ENCODE measurements around the gene RALA.
A peak's percentile ranks its signal among the peaks of the same experiment; 100 is the strongest.
"Not testable (repeated sequence)": the region's sequence is repeated elsewhere in the genome, so short reads cannot be mapped to it uniquely, and the experiment has no call there.

Gene RALA

DNA sequence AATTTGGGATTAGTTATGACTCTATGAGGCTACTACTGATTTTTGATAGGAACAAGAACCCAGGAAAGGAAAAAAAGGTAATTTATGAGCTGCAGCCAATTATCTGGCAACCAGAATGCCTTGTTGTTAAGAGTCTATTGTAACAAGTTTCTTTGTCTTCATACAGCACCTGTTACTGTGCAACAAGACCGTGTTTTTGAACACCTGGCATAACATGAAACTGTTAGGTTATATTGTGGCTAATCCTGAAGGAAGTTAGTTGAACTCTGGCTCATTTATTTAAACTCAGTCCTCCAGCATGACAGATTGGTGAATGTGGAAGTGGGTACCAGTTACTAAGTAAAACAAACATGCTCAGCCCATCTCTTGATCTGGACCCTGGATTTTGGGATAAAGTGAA, 33.0 kb downstream of the RALA start:
- no peaks in the 10 kb centered on the region for H3K27me3 ChIP-seq (ENCODE audit: control insufficient read depth, insufficient read depth, low read length)
- peaks cover 3% of the 10 kb centered on the region for H3K9me3 ChIP-seq (ENCODE audit: control insufficient read depth, low read depth, low read length)

DNA sequence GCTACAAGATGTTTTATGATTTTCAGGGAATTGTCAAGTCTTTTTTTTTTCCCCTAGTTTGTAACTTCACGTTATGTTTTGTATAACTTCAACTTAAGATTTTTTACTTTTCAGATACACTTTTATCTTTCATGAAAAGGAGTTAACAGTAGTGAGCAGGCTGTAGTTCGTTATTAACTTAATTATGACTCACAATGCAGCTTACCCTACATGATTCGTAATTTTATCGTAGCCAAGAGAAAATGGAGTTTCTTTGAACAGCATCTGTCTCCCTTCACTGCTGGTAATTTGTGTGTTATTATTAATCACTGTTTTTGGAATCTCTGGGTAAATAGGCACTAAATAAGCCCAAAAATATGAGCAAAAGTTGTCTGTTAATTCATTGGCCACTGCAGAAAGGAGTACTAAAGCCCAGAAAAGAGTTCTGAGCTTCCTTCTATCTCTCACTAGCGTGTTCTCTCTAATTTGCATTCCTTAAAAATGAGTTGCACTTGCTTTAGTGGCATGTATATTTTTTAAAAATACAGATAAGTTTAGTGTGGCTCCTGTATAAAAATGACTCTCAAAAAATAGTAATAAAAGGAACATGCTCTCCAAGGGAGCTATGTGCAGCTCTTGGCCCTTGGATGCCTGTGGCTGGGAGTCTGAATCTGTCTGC, 36.1 kb downstream of the RALA start:
- Histone ChIP-seq H3K27me3 (ENCODE audit: control insufficient read depth, insufficient read depth, low read length) (no peaks in the 10 kb centered on the region), H3K36me3 (ENCODE audit: control insufficient read depth, low read depth, low read length) (no peaks in the 10 kb centered on the region), H3K4me3 (ENCODE audit: low read length) (no peak overlapping the region), H3K4me1 (ENCODE audit: control insufficient read depth, low read depth, low read length) (no peaks in the 10 kb centered on the region), H3K9me3 (ENCODE audit: control insufficient read depth, low read depth, low read length) (peaks cover 12% of the 10 kb centered on the region), H3K9ac (ENCODE audit: low read length) (no peak overlapping the region), H3K27ac (ENCODE audit: low read length) (no peak overlapping the region)

More for the DNA sequence above, 33.0 kb downstream of the RALA start:
- Histone ChIP-seq H3K36me3 (ENCODE audit: control insufficient read depth, low read depth, low read length) (no peaks in the 10 kb centered on the region), H3K27ac (ENCODE audit: low read length) (no peak overlapping the region), H3K4me3 (ENCODE audit: low read length) (no peak overlapping the region), H3K4me1 (ENCODE audit: control insufficient read depth, low read depth, low read length) (no peaks in the 10 kb centered on the region), H3K9ac (ENCODE audit: low read length) (no peak overlapping the region)

DNA sequence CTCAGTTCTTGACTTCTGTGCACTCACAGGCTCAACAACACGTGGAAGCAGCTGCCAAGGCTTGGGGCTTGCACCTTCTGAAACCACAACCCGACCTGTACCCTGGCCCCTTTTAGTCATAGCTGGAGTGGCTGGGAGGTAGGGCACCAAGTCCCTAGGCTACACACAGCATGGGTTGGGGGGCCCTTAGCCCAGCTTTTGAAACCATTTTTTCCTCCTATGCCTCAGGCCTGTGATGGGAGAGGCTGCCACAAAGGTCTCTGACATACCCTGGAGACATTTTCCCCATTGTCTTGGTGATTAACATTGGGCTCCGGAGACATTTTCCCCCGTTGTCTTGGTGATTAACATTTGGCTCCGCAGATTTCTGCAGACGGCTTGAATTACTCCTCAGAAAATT, 38.6 kb downstream of the RALA start:
- Histone ChIP-seq H3K36me3 (ENCODE audit: control insufficient read depth, low read depth, low read length) (no peaks in the 10 kb centered on the region), H3K9me3 (ENCODE audit: control insufficient read depth, low read depth, low read length) (peaks cover 12% of the 10 kb centered on the region), H3K27me3 (ENCODE audit: control insufficient read depth, insufficient read depth, low read length) (no peaks in the 10 kb centered on the region), H3K4me1 (ENCODE audit: control insufficient read depth, low read depth, low read length) (peaks cover 19% of the 10 kb centered on the region), H3K27ac (ENCODE audit: low read length) (no peak overlapping the region), H3K4me3 (ENCODE audit: low read length) (no peak overlapping the region), H3K9ac (ENCODE audit: low read length) (no peak overlapping the region)

DNA sequence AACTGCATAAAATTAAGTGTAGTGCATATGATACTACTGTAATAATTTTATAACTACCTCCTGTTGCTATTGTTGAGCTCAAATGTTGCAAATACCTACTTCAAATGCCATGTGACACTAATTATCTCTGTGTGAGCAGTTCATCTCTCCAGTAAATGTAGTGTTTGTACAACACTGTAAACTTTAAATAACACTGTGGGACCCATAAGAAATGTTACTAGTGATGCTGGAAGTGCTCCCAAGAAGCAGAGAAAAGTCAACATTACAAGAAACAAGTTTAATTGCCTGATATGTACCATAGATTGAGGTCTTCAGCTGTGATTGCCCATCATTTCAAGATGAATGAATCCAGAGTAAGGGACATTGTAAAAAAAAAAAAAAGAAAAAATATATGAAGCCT, 39.9 kb downstream of the RALA start:
- no peaks in the 10 kb centered on the region for H3K27me3 ChIP-seq (ENCODE audit: control insufficient read depth, insufficient read depth, low read length)
- H3K9ac ChIP-seq (ENCODE audit: low read length), result no peak overlapping the region
- peaks cover 12% of the 10 kb centered on the region for H3K9me3 ChIP-seq (ENCODE audit: control insufficient read depth, low read depth, low read length)
- H3K27ac ChIP-seq (ENCODE audit: low read length), result no peak overlapping the region
- peaks cover 25% of the 10 kb centered on the region for H3K4me1 ChIP-seq (ENCODE audit: control insufficient read depth, low read depth, low read length)
- H3K36me3 ChIP-seq (ENCODE audit: control insufficient read depth, low read depth, low read length), result no peaks in the 10 kb centered on the region
- H3K4me3 ChIP-seq (ENCODE audit: low read length), result no peak overlapping the region

DNA sequence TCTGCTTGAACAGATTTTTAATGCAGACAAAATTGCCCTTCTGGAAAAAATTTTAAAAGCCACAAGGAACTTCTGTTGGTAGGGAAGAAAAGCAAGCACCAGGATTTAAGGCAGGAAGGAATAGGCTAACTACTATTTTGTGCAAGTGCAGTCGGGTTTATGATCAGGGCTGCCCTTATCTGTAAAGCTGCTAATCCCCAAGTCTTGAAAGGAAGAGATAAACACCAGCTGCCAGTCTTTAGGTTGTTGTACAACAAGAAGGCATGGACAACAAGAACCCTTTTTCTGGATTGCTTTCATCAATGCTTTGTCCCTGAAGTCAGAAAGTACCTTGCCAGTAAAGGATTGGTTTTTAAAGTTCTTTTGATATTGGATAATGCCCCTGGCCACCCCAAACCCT, 40.7 kb downstream of the RALA start:
- Histone ChIP-seq H3K4me3 (ENCODE audit: low read length) (no peak overlapping the region), H3K9ac (ENCODE audit: low read length) (no peak overlapping the region), H3K27me3 (ENCODE audit: control insufficient read depth, insufficient read depth, low read length) (no peaks in the 10 kb centered on the region), H3K9me3 (ENCODE audit: control insufficient read depth, low read depth, low read length) (peaks cover 12% of the 10 kb centered on the region), H3K36me3 (ENCODE audit: control insufficient read depth, low read depth, low read length) (no peaks in the 10 kb centered on the region), H3K27ac (ENCODE audit: low read length) (no peak overlapping the region), H3K4me1 (ENCODE audit: control insufficient read depth, low read depth, low read length) (peaks cover 25% of the 10 kb centered on the region)

DNA sequence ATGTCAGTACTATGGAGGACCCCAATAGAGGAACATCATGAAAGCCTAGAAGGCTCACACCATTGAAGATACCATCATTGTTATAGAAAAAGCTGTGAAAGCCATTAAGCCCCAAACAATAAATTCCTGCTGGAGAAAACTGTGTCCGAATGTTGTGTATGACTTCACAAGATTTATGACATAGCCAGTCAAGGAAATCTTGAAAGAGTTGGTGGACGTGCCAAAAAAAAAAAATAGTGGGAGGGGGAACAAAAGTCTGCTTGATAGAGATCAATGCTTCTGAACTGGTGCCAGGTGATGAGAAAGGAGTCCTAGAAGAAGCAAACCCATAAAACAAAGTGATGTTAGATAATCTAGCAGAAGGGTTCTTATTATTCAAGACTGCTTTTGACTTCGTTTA, 41.2 kb downstream of the RALA start:
- no peaks in the 10 kb centered on the region for H3K36me3 ChIP-seq (ENCODE audit: control insufficient read depth, low read depth, low read length)
- H3K27ac ChIP-seq (ENCODE audit: low read length), result no peak overlapping the region

DNA sequence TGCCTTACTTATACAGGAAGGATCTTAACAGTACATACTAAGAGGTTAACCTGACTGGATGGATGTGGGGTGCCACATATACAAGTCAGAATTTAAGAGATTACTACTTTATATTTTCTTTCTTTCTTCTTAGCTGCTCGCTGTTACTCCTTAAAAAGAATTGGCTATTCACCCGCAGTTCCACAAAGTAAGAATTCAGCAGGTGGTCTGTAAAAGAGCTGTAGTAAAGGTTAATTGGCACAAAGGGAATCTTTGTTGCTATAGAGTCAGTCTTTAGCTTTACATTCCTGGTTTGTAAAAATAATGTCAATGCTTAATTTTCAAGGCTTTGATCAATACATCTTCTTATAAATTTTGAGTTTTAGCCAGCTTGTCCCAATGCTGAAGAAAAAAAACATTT, 43.2 kb downstream of the RALA start:
- no peak overlapping the region for H3K27ac ChIP-seq (ENCODE audit: low read length)
- H3K9ac ChIP-seq (ENCODE audit: low read length), result no peak overlapping the region
- peaks cover 25% of the 10 kb centered on the region for H3K4me1 ChIP-seq (ENCODE audit: control insufficient read depth, low read depth, low read length)
- H3K27me3 ChIP-seq (ENCODE audit: control insufficient read depth, insufficient read depth, low read length), result no peaks in the 10 kb centered on the region
- peaks cover 7% of the 10 kb centered on the region for H3K9me3 ChIP-seq (ENCODE audit: control insufficient read depth, low read depth, low read length)
- peak overlapping the region; percentile 12 for H3K4me3 ChIP-seq (ENCODE audit: low read length)
- H3K36me3 ChIP-seq (ENCODE audit: control insufficient read depth, low read depth, low read length), result no peaks in the 10 kb centered on the region

More for the DNA sequence above, 41.2 kb downstream of the RALA start:
- H3K27me3 ChIP-seq (ENCODE audit: control insufficient read depth, insufficient read depth, low read length), result no peaks in the 10 kb centered on the region
- no peak overlapping the region for H3K4me3 ChIP-seq (ENCODE audit: low read length)
- no peak overlapping the region for H3K9ac ChIP-seq (ENCODE audit: low read length)
- peaks cover 25% of the 10 kb centered on the region for H3K4me1 ChIP-seq (ENCODE audit: control insufficient read depth, low read depth, low read length)
- H3K9me3 ChIP-seq (ENCODE audit: control insufficient read depth, low read depth, low read length), result peaks cover 12% of the 10 kb centered on the region

DNA sequence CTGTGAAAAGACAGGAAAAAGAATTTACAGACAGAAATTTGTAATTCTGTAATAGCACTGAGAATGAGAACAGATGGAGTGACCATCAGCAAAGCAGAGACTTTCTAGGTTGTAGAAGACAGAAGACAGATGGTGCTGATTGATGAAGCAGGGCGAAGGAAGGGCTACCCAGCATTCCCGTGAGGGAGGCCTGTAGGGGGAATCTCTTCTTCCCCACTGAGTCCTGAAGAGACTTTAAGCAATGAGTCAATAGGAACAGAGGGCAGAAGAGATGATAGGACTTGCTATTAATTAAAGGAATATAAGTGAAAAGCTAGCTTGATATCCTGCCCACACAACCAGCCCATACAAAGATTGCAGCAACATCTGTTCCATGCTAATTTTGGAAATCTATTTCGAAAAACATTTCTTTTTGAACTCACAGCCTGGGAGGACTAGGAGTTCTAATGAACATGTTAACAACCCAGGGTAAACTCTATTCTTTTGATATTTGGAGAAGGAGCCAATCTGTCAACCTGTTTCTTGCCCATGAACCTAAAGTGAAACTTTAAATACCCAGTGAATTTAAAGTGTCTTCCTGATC, 44.1 kb downstream of the RALA start:
- Histone ChIP-seq H3K27me3 (ENCODE audit: control insufficient read depth, insufficient read depth, low read length) (no peaks in the 10 kb centered on the region), H3K27ac (ENCODE audit: low read length) (no peak overlapping the region), H3K4me1 (ENCODE audit: control insufficient read depth, low read depth, low read length) (peaks cover 25% of the 10 kb centered on the region), H3K9ac (ENCODE audit: low read length) (no peak overlapping the region), H3K36me3 (ENCODE audit: control insufficient read depth, low read depth, low read length) (no peaks in the 10 kb centered on the region), H3K4me3 (ENCODE audit: low read length) (no peak overlapping the region), H3K9me3 (ENCODE audit: control insufficient read depth, low read depth, low read length) (no peaks in the 10 kb centered on the region)

DNA sequence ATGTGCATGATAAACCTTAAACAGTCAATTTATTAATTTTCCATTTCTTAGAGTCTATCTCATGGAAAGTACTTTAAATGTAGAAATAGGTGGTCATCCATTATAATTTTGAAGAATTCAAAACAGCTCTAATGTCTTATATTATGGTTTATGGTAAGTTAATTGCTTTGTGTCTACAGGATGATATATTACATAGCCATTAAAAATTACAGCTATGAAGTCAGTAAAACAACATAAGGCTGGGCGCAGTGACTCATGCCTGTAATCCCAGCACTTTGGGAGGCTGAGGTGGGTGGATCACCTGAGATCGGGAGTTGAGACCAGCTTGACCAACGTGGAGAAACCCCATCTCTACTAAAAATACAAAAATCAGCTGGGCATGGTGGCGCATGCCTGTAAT, 44.9 kb downstream of the RALA start:
- not testable (repeated sequence) for H3K27me3 ChIP-seq (ENCODE audit: control insufficient read depth, insufficient read depth, low read length); H3K27ac ChIP-seq (ENCODE audit: low read length); H3K4me3 ChIP-seq (ENCODE audit: low read length); H3K9ac ChIP-seq (ENCODE audit: low read length); H3K9me3 ChIP-seq (ENCODE audit: control insufficient read depth, low read depth, low read length); H3K36me3 ChIP-seq (ENCODE audit: control insufficient read depth, low read depth, low read length)
- peaks cover 25% of the 10 kb centered on the region for H3K4me1 ChIP-seq (ENCODE audit: control insufficient read depth, low read depth, low read length)

DNA sequence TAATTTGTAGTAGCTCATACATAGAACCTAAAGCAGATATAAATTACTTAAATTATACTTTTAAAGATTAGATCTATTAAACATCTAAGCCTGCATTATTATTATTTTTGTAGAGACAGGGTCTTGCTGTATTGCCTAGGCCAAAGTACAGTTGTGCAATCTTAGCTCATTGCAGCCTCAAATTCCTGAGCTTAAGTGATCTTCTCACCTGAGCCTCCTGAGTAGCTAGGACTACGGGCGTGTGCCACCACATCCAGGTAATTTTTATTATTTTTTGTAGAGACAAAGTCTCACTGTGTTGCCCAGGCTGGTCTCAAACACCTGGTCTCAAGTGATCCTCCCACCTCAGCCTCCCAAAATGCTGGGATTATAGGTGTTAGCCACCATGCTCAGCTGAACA, 46.7 kb downstream of the RALA start:
- Histone ChIP-seq H3K4me1 (ENCODE audit: control insufficient read depth, low read depth, low read length) (peaks cover 23% of the 10 kb centered on the region), H3K27me3 (ENCODE audit: control insufficient read depth, insufficient read depth, low read length) (no peaks in the 10 kb centered on the region), H3K9ac (ENCODE audit: low read length) (no peak overlapping the region), H3K36me3 (ENCODE audit: control insufficient read depth, low read depth, low read length) (no peaks in the 10 kb centered on the region), H3K9me3 (ENCODE audit: control insufficient read depth, low read depth, low read length) (no peaks in the 10 kb centered on the region), H3K27ac (ENCODE audit: low read length) (no peak overlapping the region), H3K4me3 (ENCODE audit: low read length) (no peak overlapping the region)

DNA sequence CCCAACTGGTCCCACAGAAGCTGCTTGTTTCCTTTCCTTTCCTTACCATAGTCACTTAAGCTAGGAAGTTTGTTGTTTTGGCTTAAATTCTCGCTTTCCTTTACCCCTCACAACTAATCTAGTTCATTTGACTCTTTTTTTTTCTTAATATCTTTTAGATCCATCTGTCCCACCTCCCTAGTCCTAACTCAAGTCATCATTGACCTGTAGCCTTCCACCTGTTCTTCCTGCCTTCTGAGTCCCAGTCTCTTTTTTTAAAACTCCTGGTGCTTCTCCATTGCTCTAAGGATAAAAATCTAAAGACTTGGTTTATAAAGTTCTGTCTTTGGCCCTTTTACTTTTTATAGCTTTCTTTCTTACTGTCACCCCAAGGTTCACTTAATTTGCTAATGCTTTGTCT, 47.6 kb downstream of the RALA start:
- no peak overlapping the region for H3K27ac ChIP-seq (ENCODE audit: low read length)
- H3K9me3 ChIP-seq (ENCODE audit: control insufficient read depth, low read depth, low read length), result no peaks in the 10 kb centered on the region
- H3K9ac ChIP-seq (ENCODE audit: low read length), result no peak overlapping the region
- H3K4me1 ChIP-seq (ENCODE audit: control insufficient read depth, low read depth, low read length), result peaks cover 16% of the 10 kb centered on the region
- no peak overlapping the region for H3K4me3 ChIP-seq (ENCODE audit: low read length)
- no peaks in the 10 kb centered on the region for H3K36me3 ChIP-seq (ENCODE audit: control insufficient read depth, low read depth, low read length)
- no peaks in the 10 kb centered on the region for H3K27me3 ChIP-seq (ENCODE audit: control insufficient read depth, insufficient read depth, low read length)

DNA sequence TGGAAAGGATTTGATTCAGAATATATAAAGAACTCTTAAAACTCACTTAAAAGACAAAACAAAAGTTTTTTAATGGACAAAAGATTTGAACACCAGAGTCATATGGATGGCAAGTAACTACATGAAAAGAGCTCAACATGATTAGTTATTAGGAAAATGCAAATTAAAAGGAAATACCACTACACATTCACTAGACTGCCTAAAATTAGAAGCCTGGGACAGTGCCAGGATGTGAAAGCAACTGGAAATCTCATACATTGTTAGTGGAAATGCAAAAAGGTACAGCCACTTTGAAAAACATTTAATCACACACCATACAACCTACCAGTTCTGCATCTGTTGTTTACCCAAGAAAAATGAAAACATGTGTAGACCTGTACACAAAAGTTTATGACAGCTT, 48.8 kb downstream of the RALA start:
- Histone ChIP-seq H3K27ac (ENCODE audit: low read length) (no peak overlapping the region), H3K9me3 (ENCODE audit: control insufficient read depth, low read depth, low read length) (peaks cover 5% of the 10 kb centered on the region), H3K27me3 (ENCODE audit: control insufficient read depth, insufficient read depth, low read length) (no peaks in the 10 kb centered on the region), H3K9ac (ENCODE audit: low read length) (no peak overlapping the region), H3K4me3 (ENCODE audit: low read length) (no peak overlapping the region), H3K4me1 (ENCODE audit: control insufficient read depth, low read depth, low read length) (peaks cover 3% of the 10 kb centered on the region), H3K36me3 (ENCODE audit: control insufficient read depth, low read depth, low read length) (no peaks in the 10 kb centered on the region)
